HG03575 (cell line): ENCODE measurements around the gene PROX2.

Experiments used
- ATAC-seq: cut with Tn5 transposase; IDR thresholded peaks from one replicate; pipeline ENCODE4 v1.9.1; 2021; ENCODE audit not compliant: unreplicated experiment, insufficient number of reproducible peaks, low FRiP score; ENCODE audit errors: extremely low read depth

The PROX2 gene

DNA sequence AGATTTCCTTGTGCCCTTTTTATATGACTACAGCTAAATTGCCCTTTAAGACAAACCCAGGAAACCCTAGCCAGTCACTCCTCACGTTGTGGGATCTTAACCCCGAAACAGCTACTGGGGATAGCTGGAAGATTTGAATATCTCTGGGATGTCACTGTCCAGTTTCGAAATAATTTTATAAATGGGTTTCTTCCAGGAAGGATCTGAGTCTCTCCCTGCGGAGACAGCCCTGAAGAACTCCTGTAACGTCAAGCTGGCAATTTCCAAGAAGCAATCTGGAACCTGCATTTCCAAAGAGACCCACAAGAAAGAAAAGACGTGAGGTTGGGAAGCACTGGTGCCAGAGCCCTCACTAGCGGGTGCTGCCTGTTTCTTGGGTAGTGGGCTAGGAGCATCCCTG, 20.9 kb downstream of the PROX2 start:
- no peak for ATAC-seq

DNA sequence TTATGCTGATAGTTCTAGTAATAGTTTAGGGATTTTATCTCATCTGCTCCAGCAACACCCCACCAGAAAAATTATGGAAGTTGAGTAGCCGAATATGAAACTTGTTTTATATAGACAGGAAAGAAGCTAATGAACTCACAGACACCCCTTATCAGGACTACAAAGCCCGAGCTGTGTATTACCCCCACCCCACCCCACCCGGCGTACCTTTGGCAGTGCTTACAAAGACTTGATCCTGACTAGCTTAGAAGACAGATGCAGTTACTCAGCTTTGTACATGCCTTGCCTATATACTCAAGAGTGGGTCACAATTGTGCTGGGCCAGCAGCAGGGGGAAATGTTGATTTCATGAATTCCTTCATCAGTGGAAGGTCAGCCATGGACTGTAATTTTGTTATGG, 22.4 kb downstream of the PROX2 start:
- ATAC-seq: no peak

DNA sequence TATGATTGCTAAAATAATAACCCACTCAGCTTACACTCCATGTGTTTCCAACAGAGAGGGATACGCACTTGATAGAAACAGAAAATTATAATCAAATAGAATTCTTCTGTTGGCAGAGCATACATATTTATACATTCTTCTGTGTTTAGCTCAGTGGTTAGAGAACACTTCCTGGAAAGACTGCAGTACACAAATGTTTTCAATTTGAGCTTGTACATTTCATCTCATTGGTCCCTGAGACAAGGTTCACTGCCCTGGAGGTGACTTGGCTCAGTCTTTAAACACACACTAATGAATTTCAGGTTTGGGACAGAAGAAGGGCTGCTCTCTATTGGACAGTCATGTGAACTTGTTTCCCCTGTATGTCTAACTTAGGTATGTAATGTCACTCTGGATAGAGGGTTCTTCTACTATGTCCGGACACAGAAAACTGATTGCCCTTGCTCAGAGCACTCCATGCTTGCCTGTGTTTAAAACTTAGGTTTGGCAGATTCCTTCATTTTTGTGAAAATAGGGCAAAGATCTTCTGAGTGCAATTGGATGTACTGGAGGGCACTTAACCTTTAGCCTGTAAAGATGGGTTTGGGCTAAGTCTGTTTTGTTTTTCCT, 22.9 kb downstream of the PROX2 start:
- no peak for ATAC-seq

DNA sequence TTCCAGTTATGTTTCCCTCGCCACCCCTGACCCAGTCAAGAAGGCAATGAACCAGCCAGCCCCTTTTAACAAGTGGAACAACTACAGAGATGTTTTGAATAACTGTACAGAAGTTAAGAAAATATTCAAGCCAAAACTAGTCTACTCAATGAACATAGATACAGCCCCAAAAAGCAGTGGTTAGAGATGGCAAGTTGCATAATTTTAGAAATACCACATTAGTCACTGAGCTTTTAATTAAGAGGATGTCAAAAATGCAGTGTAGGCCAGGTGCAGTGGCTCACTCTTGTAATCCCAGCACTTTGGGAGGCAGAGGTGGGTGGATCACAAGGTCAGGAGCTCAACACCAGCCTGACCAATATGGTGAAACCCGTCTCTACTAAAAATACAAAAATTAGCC, 27.2 kb downstream of the PROX2 start:
- ATAC-seq: no peak

DNA sequence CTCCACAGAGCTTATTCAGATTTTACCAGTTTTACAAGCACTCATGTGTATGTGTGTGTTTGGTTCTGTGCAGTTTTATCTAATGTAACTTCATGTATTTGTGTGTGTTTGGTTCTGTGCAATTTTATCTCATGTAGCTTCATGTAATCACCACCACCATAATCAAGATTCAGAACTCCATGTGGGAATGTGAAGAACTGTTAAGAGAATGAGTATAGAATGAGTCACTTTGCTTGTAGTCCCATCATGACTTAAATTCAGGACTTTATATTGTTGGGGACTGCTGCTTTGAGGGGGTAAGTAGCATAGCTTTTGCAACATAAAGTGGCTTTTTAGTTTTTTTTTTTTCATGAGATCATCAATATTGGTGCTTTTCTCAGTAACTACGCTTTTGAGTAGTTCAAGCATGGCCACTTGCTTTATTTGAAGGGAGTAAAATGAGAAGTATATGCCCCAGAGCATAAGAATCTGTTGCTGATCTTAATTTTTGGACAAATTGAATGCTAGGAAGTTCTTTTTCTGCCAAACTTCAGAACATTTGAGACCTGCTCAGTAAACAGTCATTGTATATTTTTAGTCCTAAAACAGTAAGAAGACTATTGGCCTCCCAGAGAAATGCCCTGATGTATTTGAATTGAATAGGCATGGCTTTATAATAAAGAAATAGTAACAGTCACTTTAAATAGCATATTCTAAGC, 28.8 kb downstream of the PROX2 start:
- ATAC-seq: no peak

DNA sequence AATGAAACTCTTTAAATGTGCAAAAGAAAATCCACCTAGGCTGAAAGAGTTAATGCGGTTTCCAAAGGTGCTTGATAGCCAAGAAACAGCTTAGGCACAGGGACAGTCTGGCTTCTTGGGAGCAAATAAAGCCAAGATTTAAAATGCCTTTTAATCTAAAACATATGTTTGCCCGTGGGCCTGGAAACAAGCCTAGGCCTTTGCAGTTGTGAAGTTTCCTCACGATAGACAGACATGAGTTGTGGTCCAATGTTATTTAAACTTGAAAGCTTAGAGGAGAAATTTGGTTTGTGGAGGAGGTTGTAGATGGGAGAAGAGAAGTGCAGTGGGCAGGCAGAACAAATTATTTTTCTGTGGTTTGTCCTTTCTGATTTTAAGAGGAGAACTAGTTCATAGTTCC, 29.8 kb downstream of the PROX2 start:
- no peak for ATAC-seq

DNA sequence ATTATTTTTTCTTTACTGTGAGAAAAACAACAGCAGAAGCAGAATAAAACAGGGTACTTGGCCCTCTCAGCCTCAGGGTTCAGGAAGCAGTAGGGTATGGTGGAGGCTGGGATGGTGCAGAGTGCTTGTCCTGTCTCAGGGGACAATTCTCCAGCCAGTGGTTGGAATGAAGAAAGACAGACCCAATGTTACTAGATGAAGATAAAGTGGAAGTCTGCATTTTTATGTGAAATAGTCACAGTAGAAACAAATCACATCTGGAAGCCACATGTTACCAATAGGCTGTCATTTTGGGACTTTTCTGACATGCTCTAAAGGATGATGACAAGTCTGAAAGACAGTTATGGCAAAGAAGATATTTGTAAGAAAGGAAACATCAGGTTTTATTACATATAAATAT, 32.3 kb downstream of the PROX2 start:
- no peak for ATAC-seq

DNA sequence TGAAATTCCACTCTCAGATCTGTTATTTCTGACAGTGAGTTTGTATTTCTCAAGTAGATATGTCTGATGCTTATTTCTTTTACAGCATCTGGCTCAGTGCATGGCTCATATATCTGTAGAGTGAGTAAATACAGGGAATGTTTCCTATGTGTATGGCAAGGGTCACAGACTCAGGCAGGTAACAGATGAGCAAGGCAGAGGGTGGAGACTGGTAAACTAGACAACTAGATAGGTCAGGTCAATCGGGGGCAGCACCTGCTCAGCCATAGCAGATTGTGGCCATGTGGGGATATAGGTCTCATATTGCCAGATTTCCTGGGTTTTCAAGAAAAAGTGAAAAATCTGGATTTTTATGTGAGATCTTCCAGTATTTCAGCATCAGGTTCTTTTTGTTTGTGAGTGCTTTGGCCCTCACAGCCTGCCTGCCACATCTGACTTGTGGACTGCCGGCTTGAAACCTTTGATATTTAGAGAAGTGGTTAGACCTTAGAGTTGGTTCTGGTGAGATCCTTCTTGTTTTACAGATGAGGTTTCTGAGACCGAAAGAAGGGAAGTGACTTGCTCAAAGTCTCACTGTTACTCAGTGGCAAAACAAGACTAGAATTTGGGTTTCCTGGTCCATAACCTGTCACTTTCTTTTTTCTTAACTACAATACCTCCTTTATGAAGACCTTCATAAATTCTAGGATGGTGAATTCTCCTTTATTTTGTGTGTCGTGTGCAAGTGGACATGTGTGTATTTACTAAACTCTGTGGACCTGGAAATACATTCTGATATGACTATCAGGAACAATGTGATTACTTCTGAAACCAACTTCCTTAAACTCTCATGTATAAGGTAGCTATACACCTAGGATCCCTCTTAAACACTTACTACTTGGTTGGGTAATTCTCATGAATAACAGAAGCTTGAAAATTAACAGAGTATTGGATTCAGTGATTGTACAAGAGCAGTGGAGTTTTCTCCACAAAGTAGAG, 34.4 kb downstream of the PROX2 start:
- ATAC-seq: peak; percentile 44

DNA sequence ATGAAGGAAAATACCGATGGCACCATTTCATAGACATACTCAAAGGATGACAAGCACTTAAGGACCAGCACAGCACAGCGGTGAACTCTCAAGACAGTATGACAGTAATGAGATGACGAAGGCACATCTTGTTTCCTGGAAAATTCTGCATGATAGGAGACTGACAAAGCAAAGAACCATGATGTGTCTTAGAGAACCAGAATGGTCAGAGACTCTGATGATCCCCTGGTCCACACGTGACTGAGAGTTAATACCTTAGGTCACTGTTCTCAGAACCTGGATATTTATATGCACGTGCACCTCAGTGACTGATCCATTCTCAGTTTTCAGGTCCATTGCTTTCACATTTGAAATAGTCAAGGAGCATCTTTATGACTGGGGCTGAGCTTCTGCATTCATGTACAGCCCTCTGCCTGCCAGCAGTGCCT, 35.3 kb downstream of the PROX2 start:
- no peak for ATAC-seq

DNA sequence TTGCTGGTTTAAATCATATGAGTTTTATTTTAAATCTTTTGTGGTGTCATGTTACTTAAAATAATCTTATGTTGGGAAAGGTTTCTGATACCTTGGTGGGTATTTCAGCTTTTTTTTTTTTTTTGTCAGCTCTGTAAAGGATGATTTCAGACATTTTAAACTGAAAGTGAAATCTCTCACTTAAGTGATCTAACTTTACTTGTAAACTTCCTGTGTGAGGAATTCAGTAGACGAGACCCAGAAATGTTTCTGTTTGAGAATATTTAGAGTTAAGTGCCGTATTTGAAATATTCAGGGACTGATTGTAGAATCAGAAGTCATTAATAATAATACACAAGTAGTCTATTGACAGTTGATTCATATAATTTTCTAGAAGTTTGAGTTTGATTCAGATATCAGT, 37.8 kb downstream of the PROX2 start:
- ATAC-seq: no peak

DNA sequence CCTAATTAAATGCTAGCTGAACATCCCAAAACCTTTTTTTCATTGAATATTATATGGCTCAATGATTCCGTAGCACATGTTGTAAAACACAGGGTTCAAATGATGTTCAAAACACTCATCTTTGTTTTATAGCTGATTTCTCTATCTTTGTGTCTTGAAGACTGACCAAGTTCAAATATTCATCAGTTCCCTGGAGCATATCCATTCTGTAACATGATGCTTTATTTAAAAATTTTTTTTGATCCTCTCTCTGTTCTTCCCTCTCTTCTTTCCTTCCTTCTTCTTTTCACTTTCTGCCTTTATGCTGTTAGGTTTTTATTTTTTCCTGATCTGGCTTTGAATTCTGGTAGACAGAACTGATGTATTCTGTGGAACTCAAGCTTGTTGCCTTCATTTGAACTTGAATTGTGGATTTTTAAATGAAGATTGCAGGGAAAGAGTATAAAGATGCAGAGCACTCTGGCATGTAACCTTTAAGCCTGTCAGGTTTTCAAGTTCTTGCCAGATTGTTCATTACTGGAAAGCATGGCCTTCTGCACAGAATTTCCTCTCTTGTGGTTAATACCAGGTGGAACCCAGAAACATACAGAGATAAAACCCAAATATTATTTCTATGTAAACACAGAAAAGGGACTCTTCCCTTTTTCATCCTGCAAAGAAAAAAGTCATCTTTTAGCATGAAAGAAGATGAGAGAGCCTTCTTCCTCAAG, 39.5 kb downstream of the PROX2 start:
- no peak for ATAC-seq

DNA sequence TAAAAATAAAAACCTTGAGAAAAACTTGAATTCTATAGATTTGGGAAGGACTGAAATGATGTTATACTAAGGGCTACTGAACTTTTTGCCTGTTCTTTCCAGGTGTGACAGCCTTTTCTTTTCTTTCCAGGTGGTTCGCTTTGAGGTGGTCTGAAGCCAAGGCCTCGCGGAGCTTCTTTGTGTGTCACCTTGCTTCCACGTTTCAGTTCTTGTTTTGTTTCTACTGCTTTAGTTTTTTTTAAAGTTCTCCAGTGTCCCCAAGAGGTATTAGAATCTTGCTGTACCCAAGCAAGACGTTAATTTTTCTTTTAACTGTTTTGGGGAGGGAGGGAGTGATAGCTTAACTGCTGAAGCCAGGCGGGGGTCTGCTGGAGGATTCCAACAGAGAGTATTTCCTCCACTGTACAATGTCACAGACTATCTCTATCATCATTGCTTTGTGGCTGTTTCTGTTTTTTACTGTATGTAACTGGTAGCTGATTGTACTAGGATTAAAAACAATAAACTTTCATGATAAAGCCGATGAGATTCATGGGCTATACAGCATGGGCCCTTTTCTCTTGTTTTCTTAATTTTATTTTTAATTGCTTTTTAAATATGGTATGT, 40.2 kb downstream of the PROX2 start:
- no peak for ATAC-seq

DNA sequence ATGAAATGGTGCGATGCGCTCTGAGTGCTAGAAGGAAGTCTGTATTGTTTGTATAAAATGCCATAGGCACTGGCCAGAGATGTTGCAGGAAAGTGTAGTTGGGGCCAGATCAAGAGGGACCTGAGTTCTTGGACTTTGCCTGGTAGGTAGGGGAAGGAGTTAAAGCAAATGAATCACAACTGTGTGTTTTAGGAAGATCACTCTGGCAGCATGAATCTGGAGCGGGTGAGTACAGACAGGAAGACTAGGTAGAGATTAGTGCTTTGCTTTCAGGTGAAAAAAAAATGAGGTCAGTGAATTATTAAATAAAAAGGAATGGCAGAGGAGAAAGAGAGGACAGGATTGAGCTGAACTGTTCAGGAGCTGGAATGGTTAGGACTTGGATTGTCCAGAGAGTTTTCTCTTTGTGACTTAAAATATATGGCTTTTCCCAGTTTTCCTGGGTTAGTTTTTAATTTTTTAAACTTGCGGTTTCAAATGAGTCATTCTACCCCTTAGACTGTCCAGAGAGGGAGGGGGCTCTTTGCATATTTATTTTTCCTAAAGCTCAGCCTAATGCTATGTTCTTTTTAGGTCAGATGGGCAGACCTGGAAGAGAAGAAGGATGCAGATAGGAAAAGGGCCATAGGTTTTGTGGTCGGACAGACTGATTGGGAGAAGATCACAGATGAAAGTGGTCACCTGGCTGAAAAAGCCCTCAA, 41.1 kb downstream of the PROX2 start:
- no peak for ATAC-seq

DNA sequence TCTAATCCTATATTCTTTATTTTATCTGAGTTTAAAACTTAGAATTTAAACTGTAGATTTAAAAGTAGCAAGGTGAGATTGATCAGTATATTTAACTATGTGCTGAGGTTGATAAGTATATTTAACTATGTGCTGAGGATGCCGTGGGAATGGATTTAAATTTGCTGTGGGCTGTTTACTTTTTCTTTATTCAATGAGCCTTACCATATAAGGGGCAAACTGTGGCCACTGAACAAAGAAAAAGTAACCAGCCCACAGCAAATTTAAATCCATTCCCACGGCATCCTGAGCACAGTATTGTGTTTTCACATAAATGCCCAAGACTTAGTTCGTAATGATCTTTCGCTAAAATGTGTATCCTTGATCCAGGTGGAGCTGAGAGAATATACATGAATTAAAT, 43.1 kb downstream of the PROX2 start:
- no peak for ATAC-seq

DNA sequence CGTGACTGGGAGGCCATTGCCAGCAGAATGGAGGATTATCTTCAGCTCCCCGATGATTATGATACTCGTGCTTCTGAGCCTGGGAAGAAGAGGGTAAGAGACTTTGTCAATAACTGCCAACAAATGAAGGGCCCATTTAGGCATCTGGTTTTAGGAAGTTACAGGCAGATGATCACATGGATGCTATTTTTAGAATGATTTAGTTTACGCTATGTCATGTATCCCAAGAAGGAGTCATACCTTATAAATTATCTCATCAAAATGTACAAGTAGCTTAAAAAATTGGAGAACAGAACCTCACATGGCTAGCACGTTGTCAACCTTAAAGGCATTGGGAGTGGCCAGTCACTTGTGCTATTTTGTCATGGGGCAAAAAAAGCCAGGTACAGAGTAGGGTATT, 46.7 kb downstream of the PROX2 start:
- no peak for ATAC-seq

DNA sequence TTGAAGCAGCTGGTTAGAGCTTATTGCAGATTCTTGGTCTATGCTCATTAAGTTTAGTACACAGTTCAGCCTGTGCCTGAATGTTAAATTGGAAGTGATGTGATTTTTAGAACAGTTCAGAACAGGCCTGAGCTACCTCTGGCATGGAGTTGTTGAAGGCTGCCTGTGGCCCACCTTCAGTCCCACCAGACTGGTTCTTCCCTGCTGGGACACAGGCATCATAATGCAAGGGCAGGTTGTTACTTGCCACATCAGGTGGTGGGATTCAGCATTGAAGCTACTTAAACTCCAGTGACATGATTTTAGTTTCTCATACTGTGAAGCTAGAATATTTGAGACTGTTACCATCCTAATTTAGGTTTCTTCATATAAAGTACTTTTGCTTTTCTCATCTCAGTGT, 49.4 kb downstream of the PROX2 start:
- no peak for ATAC-seq
